D721Med (cell line): ENCODE measurements around the gene KLHDC7B.
A peak's percentile ranks its signal among the peaks of the same experiment; 100 is the strongest.

Experiments used
- DNase-seq: peaks from one replicate; pipeline ENCODE4 v3.0.0; 2011; ENCODE audit warnings: low spot score; ENCODE audit not compliant: insufficient read length
- FAIRE-seq: peaks from 2 replicates; lab custom pipeline; 2011; peaks lifted over from hg19 to GRCh38; lab: Jason Lieb, UNC
- TF ChIP-seq, protein P1 (sequence below): IDR thresholded peaks from 2 replicates; pipeline ENCODE4 v1.5.1; 2012; ENCODE audit warnings: mild to moderate bottlenecking, control low read depth; ENCODE audit not compliant: insufficient read depth; ENCODE audit errors: missing control alignments

KLHDC7B gene

DNA sequence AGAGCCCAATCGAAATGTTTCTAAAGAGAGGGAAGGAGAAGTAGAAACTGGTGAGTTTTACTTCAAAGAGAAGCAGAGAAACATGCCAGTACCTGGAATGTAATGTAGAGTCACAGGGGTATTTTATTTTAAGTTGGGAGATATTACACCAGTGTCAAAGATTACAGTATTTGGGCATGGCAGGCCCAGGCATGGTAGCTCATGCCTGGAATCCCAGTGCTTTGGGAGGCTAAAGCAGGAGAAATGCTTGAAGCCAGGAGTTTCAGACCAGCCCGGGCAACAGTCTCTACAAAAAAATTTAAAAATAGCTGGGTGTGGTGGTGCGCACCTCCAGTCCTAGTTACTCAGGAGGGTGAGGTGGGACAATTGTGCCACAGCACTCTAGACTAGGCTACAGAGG is 14.3 kb downstream of the KLHDC7B start:
- TF ChIP-seq, protein P1, sequence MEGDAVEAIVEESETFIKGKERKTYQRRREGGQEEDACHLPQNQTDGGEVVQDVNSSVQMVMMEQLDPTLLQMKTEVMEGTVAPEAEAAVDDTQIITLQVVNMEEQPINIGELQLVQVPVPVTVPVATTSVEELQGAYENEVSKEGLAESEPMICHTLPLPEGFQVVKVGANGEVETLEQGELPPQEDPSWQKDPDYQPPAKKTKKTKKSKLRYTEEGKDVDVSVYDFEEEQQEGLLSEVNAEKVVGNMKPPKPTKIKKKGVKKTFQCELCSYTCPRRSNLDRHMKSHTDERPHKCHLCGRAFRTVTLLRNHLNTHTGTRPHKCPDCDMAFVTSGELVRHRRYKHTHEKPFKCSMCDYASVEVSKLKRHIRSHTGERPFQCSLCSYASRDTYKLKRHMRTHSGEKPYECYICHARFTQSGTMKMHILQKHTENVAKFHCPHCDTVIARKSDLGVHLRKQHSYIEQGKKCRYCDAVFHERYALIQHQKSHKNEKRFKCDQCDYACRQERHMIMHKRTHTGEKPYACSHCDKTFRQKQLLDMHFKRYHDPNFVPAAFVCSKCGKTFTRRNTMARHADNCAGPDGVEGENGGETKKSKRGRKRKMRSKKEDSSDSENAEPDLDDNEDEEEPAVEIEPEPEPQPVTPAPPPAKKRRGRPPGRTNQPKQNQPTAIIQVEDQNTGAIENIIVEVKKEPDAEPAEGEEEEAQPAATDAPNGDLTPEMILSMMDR = no peak
- DNase-seq = no peak
- FAIRE-seq = no peak

DNA sequence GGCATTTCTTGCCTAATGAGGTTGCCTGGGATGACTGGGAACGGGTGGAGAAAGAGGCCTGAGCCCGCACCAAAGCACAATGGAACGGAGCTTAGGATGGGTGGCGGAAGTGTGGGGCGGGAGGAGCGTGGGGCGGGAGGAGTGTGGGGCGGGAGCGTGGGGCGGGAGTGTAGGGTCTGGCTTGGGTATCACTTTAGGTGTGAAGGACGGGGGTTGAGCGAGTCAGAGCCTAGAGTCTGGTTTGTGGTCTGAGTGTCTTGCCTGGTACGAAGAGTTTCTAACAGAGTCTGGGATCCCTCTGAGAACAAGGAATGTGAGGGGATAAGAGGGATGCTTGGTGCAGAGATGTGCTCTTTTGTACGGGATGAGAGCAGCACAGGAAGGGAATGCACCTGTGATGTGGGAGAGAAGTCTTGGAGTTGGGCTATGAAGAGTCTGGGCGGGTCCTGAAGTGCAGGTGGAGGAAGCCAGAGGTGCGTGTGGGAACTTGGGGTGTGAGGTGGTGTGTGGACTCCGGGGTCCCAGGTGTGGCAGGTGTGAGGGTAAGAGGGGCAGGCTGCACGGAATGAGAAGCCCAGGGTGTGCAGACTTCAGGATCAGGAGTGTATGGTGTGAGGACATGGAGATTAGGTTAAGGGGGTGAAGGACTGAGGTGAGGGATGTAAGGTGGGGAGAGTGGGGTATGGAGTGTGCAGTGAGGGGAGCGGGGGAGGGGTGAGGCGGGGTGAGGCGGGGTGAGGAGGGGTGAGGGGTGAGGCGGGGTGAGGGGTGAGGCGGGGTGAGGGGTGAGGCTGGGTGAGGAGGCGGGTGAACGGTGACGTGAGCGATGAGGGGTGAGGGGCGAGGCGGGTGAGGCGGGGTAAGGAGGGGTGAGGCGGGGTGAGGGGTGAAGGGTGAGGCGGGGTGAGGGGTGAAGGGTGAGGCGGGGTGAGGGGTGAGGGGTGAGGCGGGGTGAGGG is 16.0 kb downstream of the KLHDC7B start:
- FAIRE-seq (no peak), DNase-seq (no peak)
- TF ChIP-seq, protein P1 = no peak

DNA sequence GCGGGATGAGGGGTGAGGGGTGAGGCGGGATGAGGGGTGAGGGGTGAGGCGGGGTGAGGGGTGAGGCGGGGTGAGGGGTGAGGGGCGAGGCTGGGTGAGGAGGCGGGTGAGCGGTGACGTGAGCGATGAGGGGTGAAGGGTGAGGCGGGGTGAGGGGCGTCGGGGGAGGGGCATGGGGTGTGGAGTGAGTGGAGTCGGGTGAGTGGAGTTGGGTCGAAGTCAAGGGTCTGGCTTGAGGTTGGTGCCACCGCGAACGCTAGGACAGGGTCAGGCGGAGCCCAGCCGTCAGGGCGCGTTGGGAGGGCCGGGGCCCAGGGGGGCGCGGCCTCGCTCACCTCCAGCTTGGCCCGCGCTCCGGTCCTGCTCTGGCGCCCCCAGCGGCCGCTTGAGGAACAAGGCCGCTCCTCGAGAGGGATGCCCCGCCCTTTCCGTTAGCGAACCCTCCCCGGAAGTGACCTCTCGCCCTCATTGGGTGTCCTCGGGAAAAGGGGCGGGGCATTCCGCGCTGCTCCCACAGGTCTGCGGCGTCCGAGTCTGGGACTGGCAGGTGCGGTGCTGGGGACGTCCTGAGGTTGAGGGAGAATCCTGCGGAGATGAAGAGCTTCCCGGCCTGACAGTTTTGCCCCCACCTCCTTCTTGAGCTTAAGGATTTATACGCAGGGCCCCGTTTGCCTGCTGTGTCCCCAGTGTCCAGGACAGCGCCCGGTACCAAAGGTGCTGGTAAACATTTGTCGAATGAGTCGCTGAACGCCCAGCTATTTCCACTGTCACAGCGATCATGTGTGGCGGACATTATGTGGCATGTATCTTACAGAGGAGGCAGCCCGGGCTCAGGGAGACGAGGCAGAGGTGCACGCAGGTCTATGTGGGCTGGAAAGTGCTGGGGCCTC is 17.1 kb downstream of the KLHDC7B start, which contains the start of gene SYCE3:
SYCE3 (minus strand) TSS at position 397 of the 890 bp plus-strand sequence. CDS start 6,514 bp downstream, outside the sequence.
- TF ChIP-seq, protein P1 = peak; percentile 59
- FAIRE-seq (no peak), DNase-seq (no peak)

DNA sequence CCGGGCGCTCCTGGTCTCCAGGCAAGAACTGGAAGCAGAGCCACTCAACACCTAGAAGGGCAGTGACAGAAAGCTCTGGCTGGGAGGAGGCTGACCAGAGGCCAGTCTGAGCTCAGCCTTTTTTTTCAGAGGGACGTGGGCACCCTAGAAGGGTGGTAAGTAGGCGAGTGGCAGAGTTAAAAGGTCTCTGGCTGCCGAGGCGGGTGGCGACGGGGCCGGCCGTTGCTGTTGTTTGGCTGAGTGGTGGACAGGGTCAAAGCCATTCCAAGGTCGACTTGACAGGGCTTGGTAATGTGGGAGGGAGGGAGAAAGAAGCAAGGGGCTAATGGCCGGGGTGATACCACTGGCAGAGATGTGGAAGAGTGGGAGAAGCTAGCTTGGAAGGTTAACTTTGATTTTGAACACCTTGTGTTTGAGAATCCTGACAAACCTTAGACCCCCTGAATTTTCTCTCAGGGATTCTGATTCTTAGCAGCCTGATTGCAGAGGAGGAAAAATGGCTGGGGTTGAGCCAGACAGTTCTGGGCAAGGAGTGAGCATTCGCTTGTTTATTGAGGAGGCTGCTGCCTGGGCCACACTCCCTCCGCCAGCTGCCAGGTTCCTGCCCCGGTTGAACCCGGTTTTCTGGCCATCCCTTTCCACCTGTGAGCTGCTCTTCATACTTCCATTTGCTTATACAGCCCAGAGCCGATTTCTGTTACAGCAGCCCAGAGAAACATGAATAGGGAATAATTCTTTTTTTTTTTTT is 17.9 kb downstream of the KLHDC7B start:
- TF ChIP-seq, protein P1 = no peak
- DNase-seq = no peak
- FAIRE-seq = no peak

DNA sequence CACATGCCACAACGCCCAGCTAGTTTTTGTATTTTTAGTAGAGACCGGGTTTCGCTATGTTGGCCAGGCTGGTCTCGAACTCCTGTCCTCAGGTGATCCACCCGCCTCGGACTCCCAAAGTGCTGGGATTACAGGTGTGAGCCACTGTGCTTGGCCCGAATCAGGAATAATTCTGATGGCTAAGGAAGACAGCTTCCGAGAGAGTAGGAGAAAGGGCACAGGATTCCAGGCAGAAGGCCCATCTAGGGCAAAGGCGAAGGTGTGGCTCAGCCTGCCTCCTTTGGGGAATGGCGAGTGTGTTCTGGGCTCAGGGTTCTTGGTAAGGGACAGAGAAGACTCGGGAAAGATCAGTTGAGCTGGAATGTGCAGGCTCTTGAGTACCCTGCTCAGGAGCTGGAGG is 18.6 kb downstream of the KLHDC7B start:
- no peak for DNase-seq
- no peak for FAIRE-seq
- TF ChIP-seq, protein P1 = no peak

DNA sequence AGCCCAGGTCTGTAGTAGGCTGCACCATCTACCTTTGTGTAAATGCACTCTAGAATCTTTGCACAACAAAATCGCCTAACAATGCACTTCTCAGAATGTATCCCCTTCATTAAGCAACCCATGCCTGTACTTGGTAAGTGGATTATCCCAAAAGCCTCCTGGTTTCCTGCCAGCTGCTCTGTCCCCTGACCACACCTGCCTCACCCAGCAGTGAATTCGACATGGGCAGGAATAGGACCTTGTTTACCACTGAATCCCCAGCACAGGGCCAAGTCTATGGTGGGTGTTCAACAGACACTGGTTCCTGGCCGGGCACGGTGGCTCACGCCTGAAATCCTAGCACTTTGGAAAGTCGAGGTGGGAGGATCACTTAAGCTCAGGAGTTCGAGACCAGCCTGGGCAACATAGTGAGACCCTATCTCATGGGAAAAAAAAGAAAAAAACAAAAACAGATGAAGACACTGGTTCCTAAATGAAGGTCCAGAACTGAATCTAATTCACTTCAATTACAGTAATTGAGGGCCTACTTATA is 22.1 kb downstream of the KLHDC7B start:
- no peak for FAIRE-seq
- DNase-seq = no peak
- TF ChIP-seq, protein P1 = no peak
